Rectal smooth muscle tissue (tissue), 1 donor: ENCODE results near the gene CSNK1G3.
"Not testable (repeated sequence)": the region's sequence is repeated elsewhere in the genome, so short reads cannot be mapped to it uniquely, and the experiment has no call there.

Experiments
- H3K27ac ChIP-seq: one replicate; pipeline ENCODE4 v1.7.0; 2013; ENCODE audit warnings: low read depth, low read length, inconsistent platforms
- H3K27me3 ChIP-seq: one replicate; pipeline ENCODE4 v1.7.0; 2013; ENCODE audit warnings: low read length; ENCODE audit not compliant: control insufficient read depth, insufficient read depth
- H3K36me3 ChIP-seq: one replicate; pipeline ENCODE4 v1.7.0; 2013; ENCODE audit warnings: low read length; ENCODE audit not compliant: control insufficient read depth, insufficient read depth
- H3K4me1 ChIP-seq: one replicate; pipeline ENCODE4 v1.7.0; 2013; ENCODE audit warnings: low read length; ENCODE audit not compliant: control insufficient read depth, insufficient read depth
- H3K4me3 ChIP-seq: one replicate; pipeline ENCODE4 v1.7.0; 2013; ENCODE audit warnings: low read length
- H3K9ac ChIP-seq: one replicate; pipeline ENCODE4 v1.7.0; 2013; ENCODE audit warnings: low read length

CSNK1G3 gene

GRCh38 chr5:123511648-123512605 is at the start of gene CSNK1G3:
CSNK1G3 (plus strand) TSS chr5:123512177; CDS start chr5:123545664, 33,487 bp downstream.
- H3K9ac ChIP-seq: peak within 1 kb of the TSS; percentile 88
- peak within 1 kb of the TSS; percentile 90 for H3K4me3 ChIP-seq
- peak within 1 kb of the TSS; percentile 93 for H3K27ac ChIP-seq
- peaks cover 3% of the 10 kb centered on the region for H3K4me1 ChIP-seq
- H3K36me3 ChIP-seq: no peaks in the 10 kb centered on the region
- H3K27me3 ChIP-seq: no peaks in the 10 kb centered on the region

GRCh38 chr5:123466839-123467238 is 45.1 kb upstream of the CSNK1G3 start:
- H3K4me1 ChIP-seq, H3K27me3 ChIP-seq, H3K36me3 ChIP-seq, H3K4me3 ChIP-seq, H3K9ac ChIP-seq, H3K27ac ChIP-seq: not testable (repeated sequence)

DNA sequence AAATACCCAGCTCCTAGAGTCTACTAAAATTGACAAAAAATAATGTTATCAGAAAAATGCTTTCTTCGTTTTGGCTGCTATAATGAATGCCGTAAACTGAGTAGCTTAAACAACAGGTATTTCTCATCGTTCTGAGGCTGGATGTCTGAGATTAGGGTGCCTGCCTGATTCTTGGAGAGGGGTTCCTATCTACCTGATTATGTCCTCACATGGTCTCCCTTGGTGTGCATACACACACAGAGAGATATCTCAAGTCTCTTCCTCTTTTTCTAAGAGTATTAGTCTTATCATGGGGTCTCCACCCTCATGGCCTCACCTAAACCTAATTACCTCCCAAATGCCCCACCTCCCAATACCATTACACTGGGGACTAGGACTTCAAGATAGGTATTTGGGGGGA is 40.6 kb upstream of the CSNK1G3 start:
- H3K27me3 ChIP-seq: no peaks in the 10 kb centered on the region
- no peak overlapping the region for H3K27ac ChIP-seq
- no peak overlapping the region for H3K9ac ChIP-seq
- no peaks in the 10 kb centered on the region for H3K4me1 ChIP-seq
- no peak overlapping the region for H3K4me3 ChIP-seq
- H3K36me3 ChIP-seq: no peaks in the 10 kb centered on the region

GRCh38 chr5:123472150-123472924 is 39.6 kb upstream of the CSNK1G3 start:
- Histone ChIP-seq H3K9ac (no peak overlapping the region), H3K36me3 (no peaks in the 10 kb centered on the region), H3K27ac (no peak overlapping the region), H3K27me3 (no peaks in the 10 kb centered on the region), H3K4me1 (no peaks in the 10 kb centered on the region), H3K4me3 (no peak overlapping the region)

- Histone ChIP-seq H3K27ac (no peak overlapping the region), H3K27me3 (no peaks in the 10 kb centered on the region), H3K4me1 (no peaks in the 10 kb centered on the region), H3K9ac (no peak overlapping the region), H3K4me3 (no peak overlapping the region), H3K36me3 (no peaks in the 10 kb centered on the region)
Observed at GRCh38 chr5:123474228-123474627, 37.7 kb upstream of the CSNK1G3 start.

DNA sequence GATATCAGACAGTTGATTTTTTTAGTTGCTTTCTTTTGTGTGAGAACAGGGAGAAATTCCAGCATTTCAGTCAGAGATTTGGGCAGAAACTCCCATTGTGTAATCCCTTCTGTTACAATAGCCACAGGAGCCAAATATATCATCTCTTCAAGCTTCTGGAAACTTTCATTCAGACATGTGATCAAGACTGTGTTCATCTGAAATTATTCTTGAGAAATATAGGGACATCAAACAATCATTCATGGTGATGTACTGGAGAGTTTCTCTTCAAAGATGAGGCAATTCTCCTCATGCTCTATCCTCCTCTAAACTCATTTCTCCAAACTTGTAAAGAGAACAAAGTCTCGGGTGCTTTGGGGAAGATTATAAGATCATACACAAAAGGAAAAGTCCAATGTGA is 35.2 kb upstream of the CSNK1G3 start:
- no peak overlapping the region for H3K27ac ChIP-seq

GRCh38 chr5:123478546-123478945 is 33.4 kb upstream of the CSNK1G3 start:
- H3K9ac ChIP-seq: no peak overlapping the region
- no peaks in the 10 kb centered on the region for H3K27me3 ChIP-seq
- no peak overlapping the region for H3K27ac ChIP-seq
- no peaks in the 10 kb centered on the region for H3K4me1 ChIP-seq
- H3K4me3 ChIP-seq: no peak overlapping the region
- no peaks in the 10 kb centered on the region for H3K36me3 ChIP-seq

More for the DNA sequence above, 35.2 kb upstream of the CSNK1G3 start:
- H3K4me3 ChIP-seq: no peak overlapping the region
- no peaks in the 10 kb centered on the region for H3K27me3 ChIP-seq
- no peak overlapping the region for H3K9ac ChIP-seq
- H3K4me1 ChIP-seq: no peaks in the 10 kb centered on the region
- no peaks in the 10 kb centered on the region for H3K36me3 ChIP-seq

DNA sequence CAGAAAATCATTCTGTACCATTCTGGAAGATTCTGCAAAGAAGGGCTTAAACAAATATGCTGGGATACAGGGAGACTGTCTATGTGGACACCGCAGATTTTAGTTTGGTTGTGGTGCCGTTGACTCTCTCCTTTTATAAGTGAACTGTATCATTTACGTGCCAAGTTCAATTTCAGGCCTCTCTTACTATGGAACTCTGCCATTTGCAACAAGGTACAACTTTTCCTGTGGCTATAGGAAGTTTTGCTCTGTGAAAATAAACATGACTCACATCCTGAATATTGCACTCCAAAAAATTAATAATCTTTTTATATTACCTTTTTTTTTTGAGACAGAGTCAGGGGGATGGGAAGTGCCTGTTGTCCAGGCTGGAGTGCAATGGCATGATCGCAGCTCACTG is 29.7 kb upstream of the CSNK1G3 start:
- no peaks in the 10 kb centered on the region for H3K27me3 ChIP-seq
- H3K4me1 ChIP-seq: no peaks in the 10 kb centered on the region
- H3K27ac ChIP-seq: no peak overlapping the region
- no peaks in the 10 kb centered on the region for H3K36me3 ChIP-seq
- H3K4me3 ChIP-seq: no peak overlapping the region
- no peak overlapping the region for H3K9ac ChIP-seq

- H3K36me3 ChIP-seq: no peaks in the 10 kb centered on the region
- H3K9ac ChIP-seq: no peak overlapping the region
- no peaks in the 10 kb centered on the region for H3K4me1 ChIP-seq
- no peaks in the 10 kb centered on the region for H3K27me3 ChIP-seq
- no peak overlapping the region for H3K27ac ChIP-seq
- H3K4me3 ChIP-seq: no peak overlapping the region
Observed at GRCh38 chr5:123483446-123484077, 28.4 kb upstream of the CSNK1G3 start.

- no peaks in the 10 kb centered on the region for H3K4me1 ChIP-seq
- no peak overlapping the region for H3K27ac ChIP-seq
- no peak overlapping the region for H3K4me3 ChIP-seq
- H3K9ac ChIP-seq: no peak overlapping the region
- H3K36me3 ChIP-seq: no peaks in the 10 kb centered on the region
- no peaks in the 10 kb centered on the region for H3K27me3 ChIP-seq
Observed at GRCh38 chr5:123485275-123485674, 26.7 kb upstream of the CSNK1G3 start.

- no peak overlapping the region for H3K4me3 ChIP-seq
- no peaks in the 10 kb centered on the region for H3K36me3 ChIP-seq
- no peak overlapping the region for H3K27ac ChIP-seq
- H3K27me3 ChIP-seq: no peaks in the 10 kb centered on the region
- no peak overlapping the region for H3K9ac ChIP-seq
- H3K4me1 ChIP-seq: no peaks in the 10 kb centered on the region
Observed at GRCh38 chr5:123486951-123487655, 24.9 kb upstream of the CSNK1G3 start.

DNA sequence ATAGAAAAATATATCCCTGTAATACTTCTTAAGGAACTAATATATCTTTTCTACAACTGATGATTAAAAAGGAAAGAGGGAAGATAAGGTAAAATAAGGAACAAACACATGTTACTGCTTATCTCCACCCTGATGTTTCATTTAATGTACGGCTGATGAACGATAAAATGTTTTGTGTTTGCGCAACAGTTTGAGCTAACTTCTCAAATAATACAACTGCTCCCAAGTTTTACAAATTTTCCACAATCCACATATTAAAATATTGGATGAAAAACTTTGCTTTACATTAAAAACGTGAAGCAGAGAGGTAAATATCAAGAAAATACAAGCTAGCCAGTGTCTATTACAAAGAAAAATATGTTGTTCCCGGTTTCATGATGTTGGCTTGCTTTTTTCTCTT is 21.0 kb upstream of the CSNK1G3 start:
- H3K27me3 ChIP-seq: no peaks in the 10 kb centered on the region
- H3K4me3 ChIP-seq: no peak overlapping the region
- no peaks in the 10 kb centered on the region for H3K4me1 ChIP-seq
- no peak overlapping the region for H3K27ac ChIP-seq
- no peaks in the 10 kb centered on the region for H3K36me3 ChIP-seq
- H3K9ac ChIP-seq: no peak overlapping the region
